SK-N-MC (cell line): ENCODE data around the gene GAS1.

Source experiments
- FOXP2 ChIP-seq: optimal IDR thresholded peaks from 2 replicates; pipeline ENCODE3; 2011; ENCODE audit warnings: mild to moderate bottlenecking, moderate library complexity; ENCODE audit not compliant: insufficient read depth; ENCODE audit errors: extremely low read length, control extremely low read depth
- POLR2AphosphoS5 ChIP-seq: IDR thresholded peaks from 2 replicates; pipeline ENCODE4 v1.6.1; 2012; ENCODE audit warnings: mild to moderate bottlenecking, low read depth, low read length, borderline replicate concordance

DNA sequence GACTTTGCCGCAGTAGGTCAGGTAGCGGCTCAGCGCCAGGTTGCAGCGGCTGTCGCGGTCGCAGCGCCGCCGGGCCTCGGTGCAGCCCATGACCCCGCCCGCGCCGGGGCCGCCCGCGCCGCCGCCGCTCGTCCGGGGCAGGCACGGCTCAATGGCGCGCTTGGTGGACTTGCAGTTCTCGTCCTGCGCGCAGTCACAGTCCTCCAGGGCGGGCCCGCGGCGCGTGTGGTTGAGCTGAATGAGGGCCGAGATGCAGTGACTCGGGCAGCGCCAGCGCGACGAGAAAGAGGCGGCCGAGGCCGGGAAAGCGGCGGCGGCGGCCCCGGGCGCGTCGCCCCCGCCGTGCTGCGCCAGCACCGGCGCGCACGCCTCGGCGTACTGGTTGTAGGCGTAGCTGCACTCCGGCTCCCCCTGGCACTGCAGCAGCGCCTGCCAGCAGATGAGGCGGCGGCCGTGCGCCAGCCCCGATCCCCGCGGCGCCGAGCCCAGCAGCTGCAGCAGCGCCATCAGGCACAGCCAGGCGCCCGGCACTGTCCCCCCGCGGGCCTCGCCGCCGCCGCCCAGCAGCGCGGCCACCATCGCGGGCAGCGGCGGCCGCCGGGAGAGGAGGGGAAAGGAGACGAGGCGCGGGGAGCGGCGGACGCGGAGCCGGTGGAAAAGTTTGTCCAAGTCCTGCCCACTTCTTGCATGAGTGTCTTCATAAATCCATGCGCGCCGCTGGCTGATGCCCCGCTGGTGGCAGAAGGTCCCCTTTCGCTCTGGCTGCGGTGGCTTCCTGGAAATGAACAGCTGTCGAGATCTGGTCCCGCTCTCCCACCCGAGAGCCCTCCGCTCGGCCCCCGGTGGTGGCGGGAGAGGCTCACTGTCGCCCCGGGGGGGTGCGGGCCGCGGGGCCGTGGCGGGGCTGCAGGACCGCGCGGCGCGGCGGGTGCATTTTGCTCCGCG lies 833 bp downstream of the GAS1 start:
- no peak for TF ChIP-seq FOXP2
- no peak; the same call in 1 of the 2 replicates for TF ChIP-seq POLR2AphosphoS5
